CD14-positive monocyte (primary cell): ENCODE data around the gene CHST3. TPM values are rescaled to one million over a fixed set of nuclear protein-coding genes. Genes with fewer than 3 reads are reported as not detected.

Source experiments
- DNase-seq, 3 donors: peaks; one replicate each; pipeline ENCODE4 v3.0.0-alpha.2; 2011 to 2022
- H2AFZ ChIP-seq: 2 replicates; pipeline ENCODE4 v1.6.0; 2012; ENCODE audit warnings: mild to moderate bottlenecking, low read depth, low read length, inconsistent platforms; ENCODE audit not compliant: insufficient read depth, poor library complexity, severe bottlenecking
- H3K27ac ChIP-seq, 2 donors: 1 replicate in 1 of 2; 2 replicates in 1 of 2; pipeline ENCODE4 v1.5.1; 2012 to 2013; ENCODE audit warnings: low read length in 2 of 2, control low read depth in 1 of 2, inconsistent platforms in 1 of 2, low read depth in 1 of 2, mild to moderate bottlenecking in 1 of 2
- H3K27me3 ChIP-seq, 2 donors: one replicate each; pipeline versions ENCODE4 v1.6.0 to v1.6.1; 2011 to 2013; ENCODE audit warnings: low read length in 2 of 2; ENCODE audit not compliant: control insufficient read depth in 2 of 2, insufficient read depth in 2 of 2
- H3K36me3 ChIP-seq, 2 donors: replicated peaks in 1 of 2; 1 replicate in 1 of 2; 2 replicates in 1 of 2; pipeline versions ENCODE4 v1.5.1 to v1.6.1; 2012 to 2013; ENCODE audit warnings: low read length in 2 of 2, control low read depth in 1 of 2, inconsistent platforms in 1 of 2, mild to moderate bottlenecking in 1 of 2; ENCODE audit not compliant: insufficient read depth in 2 of 2, control insufficient read depth in 1 of 2
- H3K4me1 ChIP-seq, 2 donors: 1 replicate in 1 of 2; 2 replicates in 1 of 2; pipeline versions ENCODE4 v1.5.1 to v1.6.1; 2012 to 2013; ENCODE audit warnings: low read length in 2 of 2, control low read depth in 1 of 2, inconsistent platforms in 1 of 2, mild to moderate bottlenecking in 1 of 2, moderate library complexity in 1 of 2; ENCODE audit not compliant: insufficient read depth in 2 of 2, control insufficient read depth in 1 of 2
- H3K4me2 ChIP-seq: replicated peaks from 2 replicates; pipeline ENCODE3; 2012; ENCODE audit warnings: low read length, moderate library complexity, mild to moderate bottlenecking; ENCODE audit not compliant: poor library complexity, severe bottlenecking; ENCODE audit errors: extremely low read depth
- H3K4me3 ChIP-seq, 3 experiments: fragments of 200-600 bp in 1 of 3; sonication (generic) in 1 of 3; replicated peaks in 1 of 3; 1 replicate in 2 of 3; 2 replicates in 1 of 3; pipeline ENCODE4 v1.5.1; 2011 to 2013; ENCODE audit warnings: low read length in 3 of 3, mild to moderate bottlenecking in 3 of 3, control low read depth in 2 of 3, low read depth in 2 of 3, inconsistent platforms in 1 of 3, moderate library complexity in 1 of 3
- H3K79me2 ChIP-seq: 2 replicates; pipeline ENCODE4 v1.6.0; 2012; ENCODE audit warnings: mild to moderate bottlenecking, control low read depth, inconsistent platforms, low read length, moderate library complexity; ENCODE audit not compliant: insufficient read depth
- H3K9ac ChIP-seq: 2 replicates; pipeline ENCODE4 v1.6.0; 2017; ENCODE audit warnings: low read length, mild to moderate bottlenecking; ENCODE audit not compliant: insufficient read depth, poor library complexity, severe bottlenecking
- H3K9me3 ChIP-seq, 2 donors: replicated peaks in 1 of 2; 1 replicate in 1 of 2; 2 replicates in 1 of 2; pipeline versions ENCODE4 v1.5.1 to v1.6.1; 2012 to 2013; ENCODE audit warnings: low read length in 2 of 2, control low read depth in 1 of 2; ENCODE audit not compliant: control insufficient read depth in 1 of 2, insufficient read depth in 1 of 2
- H4K20me1 ChIP-seq: 2 replicates; pipeline ENCODE4 v1.6.0; 2012; ENCODE audit warnings: mild to moderate bottlenecking, low read length, control low read depth, moderate library complexity; ENCODE audit not compliant: insufficient read depth
- H3K27ac Mint-ChIP-seq, 7 donors: one replicate each; pipeline ENCODE4 v1.8.0; 2020; ENCODE audit warnings: mild to moderate bottlenecking in 7 of 7, mixed read lengths in 7 of 7, moderate library complexity in 6 of 7, inconsistent platforms in 2 of 7
- H3K27me3 Mint-ChIP-seq, 3 donors: one replicate each; pipeline ENCODE4 v1.8.0; 2021 to 2022; ENCODE audit warnings: low read depth in 3 of 3, mild to moderate bottlenecking in 3 of 3, mixed read lengths in 3 of 3, moderate library complexity in 3 of 3, inconsistent platforms in 1 of 3
- H3K36me3 Mint-ChIP-seq, 2 donors: one replicate each; pipeline ENCODE4 v1.8.0; 2020; ENCODE audit warnings: mixed read lengths in 2 of 2, inconsistent platforms in 1 of 2, mild to moderate bottlenecking in 1 of 2
- H3K4me1 Mint-ChIP-seq: one replicate; pipeline ENCODE4 v1.8.0; 2020; ENCODE audit warnings: mild to moderate bottlenecking, mixed read lengths
- H3K4me3 Mint-ChIP-seq, 2 donors: one replicate each; pipeline ENCODE4 v1.8.0; 2020; ENCODE audit warnings: mild to moderate bottlenecking in 2 of 2, mixed read lengths in 2 of 2, moderate library complexity in 1 of 2
- H3K9me3 Mint-ChIP-seq, 7 donors: one replicate each; pipeline ENCODE4 v1.8.0; 2020 to 2022; ENCODE audit warnings: mixed read lengths in 7 of 7, mild to moderate bottlenecking in 6 of 7, moderate library complexity in 6 of 7, inconsistent platforms in 2 of 7
- CTCF ChIP-seq: fragments of 200-600 bp; IDR thresholded peaks from one replicate; pipeline ENCODE4 v1.8.0; 2022; ENCODE audit warnings: antibody characterized with exemption, mild to moderate bottlenecking
- WGBS: methylation state at CpG from one replicate; pipeline ENCODE4 v1.1.5; 2013; ENCODE audit warnings: missing lambda C conversion rate; ENCODE audit not compliant: insufficient coverage; 5-methylcytosine and 5-hydroxymethylcytosine counted together
- intact Hi-C, 2 donors: fragments of 100-400 bp; cut with micrococcal nuclease; formaldehyde crosslinking; loops; one replicate each; pipeline versions ENCODE4 v1.15.0 to v1.15.1; 2023
- polyA plus RNA-seq, 3 donors: library from polyadenylated mRNA; depleted of rRNA in 1 of 3; unstranded in 2 of 3; stranded (reverse) in 1 of 3; fragments of 300-500 nt in 2 of 3; fragments of >200 nt in 1 of 3; fragmentation: Illumina TruSeq in 2 of 3; gene quantifications; 1 replicate in 2 of 3; 2 replicates in 1 of 3; pipeline ENCODE4 v1.2.3, GENCODE V29; 2012 to 2021

CHST3 gene
- polyA plus RNA-seq, 3 donors: not detected

DNA sequence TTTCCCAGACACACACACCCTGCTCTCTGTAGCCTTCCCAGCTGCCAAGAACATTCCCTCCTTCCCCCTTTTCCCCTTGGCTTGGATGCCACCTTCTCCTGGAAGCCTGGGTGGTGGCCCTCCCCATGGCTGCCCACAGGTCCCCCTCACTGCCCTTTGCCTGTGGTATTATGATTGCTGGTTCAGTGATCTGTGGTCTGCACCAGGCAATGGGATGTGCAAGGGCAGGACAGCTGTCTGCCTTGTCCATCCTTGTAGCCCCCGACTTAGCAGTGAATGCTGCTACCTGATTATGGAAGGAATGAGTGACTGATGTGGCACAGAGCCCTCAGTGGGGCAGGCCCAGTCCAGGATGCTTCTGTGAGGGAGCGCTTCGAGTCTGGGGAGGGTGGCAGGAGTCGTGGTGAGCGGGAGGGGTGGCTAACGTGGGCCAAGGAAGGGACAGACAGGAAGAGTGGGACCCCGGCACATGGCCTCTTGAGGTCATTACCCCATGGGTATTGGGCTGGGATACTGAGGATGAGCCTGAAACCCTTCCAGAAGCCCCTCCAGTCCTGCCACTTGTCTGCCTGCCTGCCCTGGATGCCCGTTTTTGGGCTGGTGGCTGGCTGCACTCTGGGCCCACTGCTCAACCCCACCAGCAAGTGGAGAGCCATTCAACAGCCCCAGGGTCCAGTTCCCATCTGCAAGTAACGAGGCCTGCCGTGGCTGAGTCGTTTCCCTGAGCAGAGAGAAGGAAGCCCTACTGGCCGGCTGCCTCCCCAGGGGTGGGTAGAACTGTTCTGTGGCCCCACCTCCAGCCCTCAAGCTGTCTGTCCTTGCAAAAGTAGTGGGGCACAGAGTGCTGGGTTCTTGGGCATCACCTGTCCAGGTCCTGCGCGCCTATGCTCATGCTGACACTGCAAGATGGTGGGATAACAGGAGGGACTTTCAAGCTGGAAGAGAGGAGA lies 8.8 kb downstream of the CHST3 start:
- no peaks in the 10 kb centered on the region for H3K9me3 Mint-ChIP-seq
- no peaks in the 10 kb centered on the region for H3K79me2 ChIP-seq
- WGBS: 78% methylated on average over 13 of the region's 14 CpGs

More for the DNA sequence above, 8.8 kb downstream of the CHST3 start:
- Histone ChIP-seq H3K36me3 (no peaks in the 10 kb centered on the region), H3K27ac (no peak overlapping the region), H2AFZ (no peak overlapping the region), H3K4me2 (no peak overlapping the region), H3K4me1 (no peaks in the 10 kb centered on the region), H3K9ac (no peak overlapping the region), H3K4me3 (no peak overlapping the region), H4K20me1 (no peaks in the 10 kb centered on the region), H3K27me3 (no peaks in the 10 kb centered on the region), H3K9me3 (no peaks in the 10 kb centered on the region)
- Mint-ChIP-seq H3K4me1 (no peaks in the 10 kb centered on the region), H3K27ac (peak overlapping the region in 1 of 7 donors; percentile 60), H3K4me3 (no peak overlapping the region), H3K36me3 (no peaks in the 10 kb centered on the region), H3K27me3 (peaks cover 8 to 10% (median 9%) of the 10 kb centered on the region in 3 donors)
- no peak for TF ChIP-seq CTCF
- intact Hi-C loops: no loop called here
- DNase-seq: no peak
